Muscle of leg (tissue), 11 donors: ENCODE measurements around the gene PLOD3. TPM values are rescaled to one million over a fixed set of nuclear protein-coding genes. Genes with fewer than 3 reads are reported as not detected.

Experiments used
- DNase-seq: peaks from one replicate; pipeline ENCODE4 v3.0.0; 2013
- H3K27ac ChIP-seq: one replicate; pipeline ENCODE4 v1.5.1; 2013; ENCODE audit warnings: mild to moderate bottlenecking, low read length, control low read depth
- H3K27me3 ChIP-seq: one replicate; pipeline ENCODE4 v1.6.1; 2013; ENCODE audit warnings: low read length; ENCODE audit not compliant: control insufficient read depth, insufficient read depth
- H3K36me3 ChIP-seq: one replicate; pipeline ENCODE4 v1.6.1; 2013; ENCODE audit warnings: low read length; ENCODE audit not compliant: control insufficient read depth, insufficient read depth
- H3K4me1 ChIP-seq: one replicate; pipeline ENCODE4 v1.6.1; 2013; ENCODE audit warnings: low read length; ENCODE audit not compliant: control insufficient read depth, insufficient read depth
- H3K4me3 ChIP-seq: one replicate; pipeline ENCODE4 v1.5.1; 2013; ENCODE audit warnings: low read length, control low read depth
- H3K9me3 ChIP-seq: replicated peaks from 2 replicates; pipeline ENCODE4 v1.6.1; 2013; ENCODE audit warnings: low read depth, low read length; ENCODE audit not compliant: control insufficient read depth
- WGBS: methylation state at CpG from one replicate; pipeline ENCODE4 v1.1.5; 2013; ENCODE audit warnings: missing lambda C conversion rate; ENCODE audit not compliant: insufficient coverage; 5-methylcytosine and 5-hydroxymethylcytosine counted together
- polyA plus RNA-seq, 8 donors: library from polyadenylated mRNA; unstranded; fragments of 120-200 nt; gene quantifications; one replicate each; pipeline versions ENCODE4 v1.2.1 to v1.2.3, GENCODE V29; 2013; ENCODE audit warnings: inconsistent platforms in 1 of 8, low replicate concordance in 1 of 8; ENCODE audit not compliant: insufficient read length in 8 of 8, insufficient read depth in 1 of 8
- total RNA-seq: library from RNA; stranded (reverse); fragments of 120-200 nt; gene quantifications from one replicate; pipeline ENCODE4 v1.2.4, GENCODE V29; 2013

PLOD3 gene
- total and polyA plus RNA-seq, 9 donors, result 24.8 to 78.2 (median 51.0) TPM

GRCh38 chr7:101250324-101250723, 32.9 kb upstream of the PLOD3 start:
- peaks cover 16% of the 10 kb centered on the region for H3K4me1 ChIP-seq
- WGBS, result 70% methylated on average over 2 of the region's 3 CpGs
- no peak overlapping the region for H3K27ac ChIP-seq
- H3K36me3 ChIP-seq, result peaks cover 14% of the 10 kb centered on the region
- DNase-seq, result no peak
- H3K4me3 ChIP-seq, result no peak overlapping the region
- H3K27me3 ChIP-seq, result no peaks in the 10 kb centered on the region
- no peaks in the 10 kb centered on the region for H3K9me3 ChIP-seq

GRCh38 chr7:101248276-101248675, 30.9 kb upstream of the PLOD3 start:
- H3K4me3 ChIP-seq, result no peak overlapping the region
- H3K36me3 ChIP-seq, result peaks cover 17% of the 10 kb centered on the region
- WGBS, result 89% methylated on average over 4 of the region's 5 CpGs
- no peak for DNase-seq
- no peaks in the 10 kb centered on the region for H3K27me3 ChIP-seq
- H3K27ac ChIP-seq, result no peak overlapping the region
- peaks cover 27% of the 10 kb centered on the region for H3K4me1 ChIP-seq
- no peaks in the 10 kb centered on the region for H3K9me3 ChIP-seq

GRCh38 chr7:101245147-101245668, 27.8 kb upstream of the PLOD3 start:
- H3K4me3 ChIP-seq, result peak overlapping the region; percentile 89
- peak overlapping the region; percentile 96 for H3K27ac ChIP-seq
- H3K9me3 ChIP-seq, result no peaks in the 10 kb centered on the region
- 30% methylated on average over 31 of the region's 32 CpGs for WGBS
- no peaks in the 10 kb centered on the region for H3K27me3 ChIP-seq
- no peak for DNase-seq
- peaks cover 34% of the 10 kb centered on the region for H3K36me3 ChIP-seq
- peaks cover 19% of the 10 kb centered on the region for H3K4me1 ChIP-seq

GRCh38 chr7:101244375-101245146, 27.2 kb upstream of the PLOD3 start, which contains the start of gene FIS1:
TSS of gene FIS1 (minus strand) at chr7:101245081. CDS start at chr7:101245004, 77 bp downstream.
- DNase-seq, result peak; percentile 97
- no peaks in the 10 kb centered on the region for H3K27me3 ChIP-seq
- peaks cover 25% of the 10 kb centered on the region for H3K4me1 ChIP-seq
- peaks cover 40% of the 10 kb centered on the region for H3K36me3 ChIP-seq
- H3K9me3 ChIP-seq, result no peaks in the 10 kb centered on the region
- H3K27ac ChIP-seq, result peak within 1 kb of the TSS; percentile 96
- peak within 1 kb of the TSS; percentile 89 for H3K4me3 ChIP-seq
- WGBS, result under 1% methylated on average over 45 of the region's 45 CpGs

- H3K4me3 ChIP-seq, result peak overlapping the region; percentile 89
- H3K27ac ChIP-seq, result peak overlapping the region; percentile 96
- H3K9me3 ChIP-seq, result no peaks in the 10 kb centered on the region
- peaks cover 42% of the 10 kb centered on the region for H3K36me3 ChIP-seq
- no peaks in the 10 kb centered on the region for H3K27me3 ChIP-seq
- 23% methylated on average over 20 of the region's 28 CpGs for WGBS
- peaks cover 33% of the 10 kb centered on the region for H3K4me1 ChIP-seq
- peak; percentile 33 for DNase-seq
These were observed 26.4 kb upstream of the PLOD3 start for GRCh38 chr7:101243646-101244374.

GRCh38 chr7:101241443-101242349, 24.3 kb upstream of the PLOD3 start:
- peaks cover 43% of the 10 kb centered on the region for H3K36me3 ChIP-seq

GRCh38 chr7:101241015-101241363, 23.6 kb upstream of the PLOD3 start:
- Histone ChIP-seq H3K4me1 (peaks cover 53% of the 10 kb centered on the region), H3K9me3 (no peaks in the 10 kb centered on the region), H3K4me3 (no peak overlapping the region), H3K27me3 (no peaks in the 10 kb centered on the region), H3K36me3 (peaks cover 48% of the 10 kb centered on the region), H3K27ac (no peak overlapping the region)
- 87% methylated on average over 9 of the region's 12 CpGs for WGBS
- DNase-seq, result no peak

More at GRCh38 chr7:101241443-101242349, 24.3 kb upstream of the PLOD3 start:
- Histone ChIP-seq H3K9me3 (no peaks in the 10 kb centered on the region), H3K4me1 (peaks cover 53% of the 10 kb centered on the region), H3K4me3 (no peak overlapping the region), H3K27me3 (no peaks in the 10 kb centered on the region), H3K27ac (no peak overlapping the region)
- 85% methylated on average over 14 of the region's 16 CpGs for WGBS
- no peak for DNase-seq

- WGBS, result 88% methylated on average over 25 of the region's 32 CpGs
- H3K36me3 ChIP-seq, result peaks cover 50% of the 10 kb centered on the region
- H3K4me1 ChIP-seq, result peaks cover 49% of the 10 kb centered on the region
- H3K27me3 ChIP-seq, result no peaks in the 10 kb centered on the region
- H3K27ac ChIP-seq, result no peak overlapping the region
- H3K4me3 ChIP-seq, result no peak overlapping the region
- no peak for DNase-seq
- H3K9me3 ChIP-seq, result no peaks in the 10 kb centered on the region
These were observed 23.0 kb upstream of the PLOD3 start for GRCh38 chr7:101240226-101241014.

- Histone ChIP-seq H3K36me3 (peaks cover 53% of the 10 kb centered on the region), H3K4me1 (peaks cover 45% of the 10 kb centered on the region)
These were observed 22.5 kb upstream of the PLOD3 start for GRCh38 chr7:101239951-101240220.

More at GRCh38 chr7:101239951-101240220, 22.5 kb upstream of the PLOD3 start:
- no peaks in the 10 kb centered on the region for H3K27me3 ChIP-seq
- no peak overlapping the region for H3K4me3 ChIP-seq
- H3K27ac ChIP-seq, result no peak overlapping the region
- no peaks in the 10 kb centered on the region for H3K9me3 ChIP-seq
- WGBS, result 92% methylated on average over 6 of the region's 9 CpGs
- DNase-seq, result no peak
